HG02840 (cell line): ENCODE data around the gene STRBP.

Experiments
- ATAC-seq: cut with Tn5 transposase; IDR thresholded peaks from one replicate; pipeline ENCODE4 v1.9.1; 2021; ENCODE audit warnings: mild to moderate bottlenecking, moderate library complexity, moderate number of reproducible peaks; ENCODE audit not compliant: unreplicated experiment, low FRiP score

Gene STRBP

GRCh38 chr9:123150708-123151503 is 117.5 kb downstream of the STRBP start:
- ATAC-seq, result no peak

- no peak for ATAC-seq
These were observed 119.3 kb downstream of the STRBP start for GRCh38 chr9:123149067-123149466.

GRCh38 chr9:123138163-123138562 is 130.2 kb downstream of the STRBP start:
- ATAC-seq, result no peak

GRCh38 chr9:123135430-123135829 is 133.0 kb downstream of the STRBP start:
- no peak for ATAC-seq

DNA sequence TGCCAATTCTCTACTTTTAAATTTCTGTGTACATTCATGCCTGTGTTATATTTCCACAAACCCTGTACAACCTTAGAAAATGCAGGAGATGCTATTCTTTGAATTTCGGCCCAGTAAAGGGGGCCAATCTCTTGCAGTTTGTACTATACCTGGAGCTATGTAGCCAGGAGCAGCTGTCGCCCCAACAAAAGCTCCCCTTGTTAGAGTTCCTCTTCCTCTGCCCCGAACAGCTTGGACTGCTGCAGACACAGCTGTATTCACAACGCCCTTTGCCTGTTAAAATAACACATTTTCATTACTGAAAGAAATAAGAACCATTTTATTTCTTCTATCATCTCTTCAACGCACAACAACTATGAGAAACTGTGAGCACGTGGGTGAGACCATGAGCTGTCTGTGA is 135.7 kb downstream of the STRBP start:
- ATAC-seq, result no peak

DNA sequence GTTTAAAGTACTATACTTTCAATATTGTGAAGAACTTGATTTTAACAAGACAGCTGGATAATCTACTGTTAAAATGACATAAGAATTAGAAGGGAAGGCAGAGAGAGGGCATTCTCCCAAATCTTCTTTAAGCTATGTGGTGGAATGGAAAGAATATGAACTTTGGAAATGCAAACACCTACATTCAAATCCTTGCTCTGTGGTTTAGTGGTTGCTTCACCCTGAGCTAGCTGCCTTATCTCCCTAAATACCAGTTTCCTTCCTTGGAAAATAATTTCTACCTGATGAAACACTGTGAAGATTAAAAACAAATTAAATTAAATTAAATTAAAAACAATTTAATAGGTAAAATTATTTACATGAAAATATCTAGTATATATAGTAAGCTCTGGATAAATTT is 136.4 kb downstream of the STRBP start:
- ATAC-seq, result no peak

GRCh38 chr9:123131258-123131657 is 137.1 kb downstream of the STRBP start:
- no peak for ATAC-seq

- no peak for ATAC-seq
These were observed 139.0 kb downstream of the STRBP start for GRCh38 chr9:123129423-123129822.

GRCh38 chr9:123128591-123128990 is 139.8 kb downstream of the STRBP start:
- ATAC-seq, result no peak

DNA sequence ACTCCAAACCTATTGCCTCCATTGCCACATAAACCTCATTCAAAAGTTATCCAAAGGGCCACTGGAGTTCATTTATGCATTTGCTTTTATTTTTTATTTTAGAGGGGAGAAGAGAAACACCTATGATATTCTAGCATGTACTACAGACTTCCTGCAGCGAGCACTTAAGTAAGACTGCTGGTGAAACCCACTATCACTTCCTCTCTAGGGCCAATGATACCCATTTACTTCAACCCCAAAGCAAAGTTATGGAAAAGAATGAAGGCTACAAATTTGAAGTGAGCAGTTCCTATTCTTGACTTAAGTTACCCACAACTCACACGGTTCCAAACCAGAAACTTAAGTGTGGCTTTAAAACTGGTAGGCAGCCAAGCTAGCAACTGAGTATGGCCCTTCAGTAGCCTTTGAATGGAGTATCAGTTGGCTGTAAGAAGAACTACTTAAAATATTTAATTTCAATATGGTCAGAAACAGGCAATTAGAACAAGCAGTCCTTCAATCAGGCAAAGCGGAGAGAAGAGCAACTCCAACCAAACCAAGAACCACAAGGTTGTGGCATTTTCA is 140.8 kb downstream of the STRBP start:
- no peak for ATAC-seq

GRCh38 chr9:123121457-123121856 is 146.9 kb downstream of the STRBP start:
- ATAC-seq, result no peak

- no peak for ATAC-seq
These were observed 147.4 kb downstream of the STRBP start for GRCh38 chr9:123120953-123121352.

DNA sequence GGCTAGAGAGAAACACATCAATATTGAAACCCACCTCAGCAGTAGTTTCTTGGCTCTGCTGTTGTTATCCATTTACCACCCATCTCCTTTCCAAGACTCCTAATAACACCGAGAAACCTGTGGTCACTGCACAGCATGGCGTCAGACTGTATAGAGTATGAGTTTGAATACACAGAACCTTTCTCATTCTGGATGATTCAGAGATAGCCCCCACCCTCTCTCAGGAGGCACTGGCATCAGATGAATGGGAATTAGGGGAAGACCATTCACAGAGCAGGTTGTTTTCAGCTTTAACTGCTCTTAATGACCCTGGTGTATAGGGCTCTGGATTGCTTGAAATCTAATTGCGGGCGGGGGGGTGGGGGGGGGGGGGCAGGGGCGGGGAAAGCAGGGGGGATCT is 148.3 kb downstream of the STRBP start:
- no peak for ATAC-seq

GRCh38 chr9:123119566-123119965 is 148.8 kb downstream of the STRBP start:
- ATAC-seq, result no peak

DNA sequence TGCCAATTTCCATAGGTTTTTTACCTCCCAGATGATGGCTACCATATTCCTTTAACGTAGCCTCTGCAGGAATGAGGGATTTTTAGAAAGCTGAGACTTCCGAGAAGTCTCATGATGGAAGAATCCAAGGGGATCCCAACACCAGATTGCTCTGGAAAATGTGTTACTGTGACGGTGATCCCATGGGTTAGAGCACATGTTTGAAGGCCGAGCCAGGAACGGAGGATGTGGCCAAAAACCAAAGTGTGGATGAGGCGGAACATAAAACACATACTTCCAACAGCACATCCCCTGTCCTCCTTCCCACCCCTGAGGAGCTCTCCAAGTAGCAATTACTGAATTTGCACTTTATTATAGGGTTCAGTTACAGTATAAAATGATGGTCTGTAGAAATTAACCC is 152.3 kb downstream of the STRBP start:
- ATAC-seq, result no peak

DNA sequence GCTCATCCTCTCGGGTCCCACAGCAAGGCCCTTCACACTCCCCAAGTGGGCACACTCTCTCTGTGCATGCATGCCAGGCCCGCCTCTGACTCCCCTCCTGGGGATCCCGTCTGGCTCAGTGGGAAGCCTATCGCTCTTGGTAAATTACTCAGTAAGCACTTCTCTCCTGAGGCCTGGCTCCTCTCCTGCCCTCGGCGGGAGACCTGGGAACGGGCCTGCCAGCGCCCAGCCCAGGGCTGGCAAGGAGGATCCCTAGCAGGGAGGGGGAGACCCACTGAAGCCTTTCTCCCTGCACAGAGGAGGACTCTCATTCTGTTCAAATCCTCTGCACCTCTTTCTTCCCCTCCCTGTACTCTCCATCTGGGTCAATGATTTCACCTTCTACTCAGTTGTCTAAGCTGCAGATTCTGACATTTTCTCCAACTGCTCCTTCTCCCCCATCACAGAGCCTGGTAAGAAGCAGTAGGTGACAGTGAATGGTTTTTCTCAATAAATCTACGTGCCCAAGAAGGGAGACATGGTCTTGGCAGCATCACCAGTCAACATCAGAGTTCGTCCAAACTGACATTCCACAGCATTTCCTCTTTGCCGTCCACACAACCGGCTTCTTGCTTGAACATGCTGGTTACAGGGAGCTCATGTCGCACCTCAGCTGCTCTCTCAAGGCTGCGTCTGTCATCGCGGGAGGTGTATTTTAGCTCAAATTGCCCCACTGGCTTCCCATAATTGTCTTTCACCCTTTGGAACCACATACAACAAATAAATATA is 153.1 kb downstream of the STRBP start:
- no peak for ATAC-seq

- no peak for ATAC-seq
These were observed 155.2 kb downstream of the STRBP start for GRCh38 chr9:123113185-123113584.

GRCh38 chr9:123112015-123112975 is 156.1 kb downstream of the STRBP start:
- ATAC-seq, result no peak

DNA sequence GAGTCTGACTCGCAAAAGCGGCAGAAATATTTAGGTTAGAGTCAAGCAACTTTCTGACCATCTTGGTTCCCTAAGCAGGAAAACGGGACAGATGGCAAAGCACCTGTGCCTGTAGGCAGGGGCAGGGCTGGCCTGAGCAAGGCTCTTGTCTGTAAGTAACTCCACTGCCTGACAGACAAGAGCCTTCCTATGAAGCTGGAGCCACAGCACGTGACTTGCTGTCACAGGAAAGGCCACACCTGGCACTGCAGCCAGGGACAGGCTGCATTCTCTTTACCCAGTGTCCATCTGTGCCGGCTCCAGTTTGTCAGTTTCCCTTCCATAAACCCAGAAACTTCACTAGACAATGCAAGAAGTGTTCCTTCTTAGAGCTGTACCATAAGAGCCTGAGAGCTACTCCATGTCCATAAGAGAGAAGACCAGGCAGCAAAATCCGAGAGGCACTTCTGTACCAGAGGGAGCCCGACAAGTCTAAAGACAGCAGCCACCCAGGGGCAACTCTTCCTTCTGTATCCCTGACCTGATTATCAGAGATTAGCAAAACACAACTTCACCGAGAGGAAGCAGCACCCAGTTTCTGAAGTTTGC is 156.9 kb downstream of the STRBP start:
- ATAC-seq, result no peak
